GM23338 (cell line): Measurements from ENCODE around the gene PTPRN2. TPM values are rescaled to one million over a fixed set of nuclear protein-coding genes. Genes with fewer than 3 reads are reported as not detected.

Experiments
- ATAC-seq: fragments of 200-7000 bp; cut with Tn5 transposase; 3 replicates; pipeline ENCODE4 v1.9.1; 2020
- DNase-seq: peaks from one replicate; pipeline ENCODE4 v3.0.0-alpha.2; 2015; ENCODE audit warnings: low spot score
- H2AFZ ChIP-seq: fragments of 200-600 bp; sonication (generic); 2 replicates; pipeline ENCODE4 v1.8.0; 2016; ENCODE audit warnings: antibody characterized with exemption, mild to moderate bottlenecking, moderate library complexity
- H3F3A ChIP-seq: fragments of 200-600 bp; sonication (generic); replicated peaks from 2 replicates; pipeline ENCODE4 v1.8.0; 2017; ENCODE audit warnings: antibody characterized with exemption, mixed run types, low read depth
- H3K27ac ChIP-seq: fragments of 200-600 bp; sonication (generic); 2 replicates; pipeline ENCODE4 v1.6.1; 2016; ENCODE audit warnings: low read depth
- H3K27me3 ChIP-seq: fragments of 200-600 bp; sonication (generic); 2 replicates; pipeline ENCODE4 v1.8.0; 2016; ENCODE audit warnings: mild to moderate bottlenecking, mixed run types, moderate library complexity; ENCODE audit not compliant: insufficient read depth
- H3K36me3 ChIP-seq: fragments of 200-600 bp; sonication (generic); 2 replicates; pipeline ENCODE4 v1.8.0; 2016; ENCODE audit warnings: mild to moderate bottlenecking; ENCODE audit not compliant: insufficient read depth
- H3K4me1 ChIP-seq: fragments of 200-600 bp; sonication (generic); 2 replicates; pipeline ENCODE4 v1.8.0; 2016; ENCODE audit warnings: mild to moderate bottlenecking, moderate library complexity; ENCODE audit not compliant: insufficient read depth
- H3K4me2 ChIP-seq: fragments of 200-600 bp; sonication (generic); 2 replicates; pipeline ENCODE4 v1.7.1; 2017; ENCODE audit warnings: mixed run types
- H3K4me3 ChIP-seq: fragments of 200-600 bp; sonication (generic); 2 replicates; pipeline ENCODE4 v1.6.1; 2016; ENCODE audit warnings: mixed run types
- H3K79me2 ChIP-seq: fragments of 200-600 bp; sonication (generic); replicated peaks from 2 replicates; pipeline ENCODE4 v1.8.0; 2017; ENCODE audit warnings: mild to moderate bottlenecking; ENCODE audit not compliant: insufficient read depth
- H3K9me2 ChIP-seq: fragments of 200-600 bp; sonication (generic); 2 replicates; pipeline ENCODE4 v1.8.0; 2017; ENCODE audit not compliant: insufficient read depth
- H4K20me1 ChIP-seq: fragments of 200-600 bp; sonication (generic); replicated peaks from 2 replicates; pipeline ENCODE4 v1.8.0; 2017; ENCODE audit warnings: mild to moderate bottlenecking; ENCODE audit not compliant: insufficient read depth
- H3K27ac Mint-ChIP-seq: 2 replicates; pipeline ENCODE4 v1.8.0; 2020; ENCODE audit warnings: inconsistent platforms, mild to moderate bottlenecking, moderate library complexity, mixed read lengths
- H3K27me3 Mint-ChIP-seq: 3 replicates; pipeline ENCODE4 v1.8.0; 2022; ENCODE audit warnings: low read depth, mild to moderate bottlenecking, moderate library complexity, mixed read lengths, inconsistent platforms; ENCODE audit not compliant: insufficient read depth, poor library complexity
- H3K36me3 Mint-ChIP-seq: 3 replicates; pipeline ENCODE4 v1.8.0; 2021; ENCODE audit warnings: low read depth, mild to moderate bottlenecking, inconsistent platforms, moderate library complexity, mixed read lengths
- H3K4me1 Mint-ChIP-seq: 3 replicates; pipeline ENCODE4 v1.8.0; 2020; ENCODE audit warnings: mild to moderate bottlenecking, inconsistent platforms, mixed read lengths
- H3K4me3 Mint-ChIP-seq: 3 replicates; pipeline ENCODE4 v1.8.0; 2021; ENCODE audit warnings: moderate library complexity, mild to moderate bottlenecking, inconsistent platforms, mixed read lengths
- H3K9me3 Mint-ChIP-seq: 3 replicates; pipeline ENCODE4 v1.8.0; 2020; ENCODE audit warnings: moderate library complexity, mild to moderate bottlenecking, inconsistent platforms, mixed read lengths
- CREB1 ChIP-seq: fragments of 250-450 bp; sonication (Bioruptor Pico); IDR thresholded peaks from 2 replicates; pipeline ENCODE4 v1.5.0; 2020; ENCODE audit warnings: low read depth, mild to moderate bottlenecking, moderate library complexity
- EZH2phosphoT487 ChIP-seq: fragments of 200-600 bp; sonication (generic); IDR thresholded peaks from one replicate; pipeline ENCODE4 v1.8.1; 2018; ENCODE audit warnings: antibody characterized with exemption; ENCODE audit not compliant: unreplicated experiment
- JUNB ChIP-seq: IDR thresholded peaks from one replicate; pipeline ENCODE4 v1.6.1; 2016; ENCODE audit warnings: antibody characterized with exemption; ENCODE audit not compliant: unreplicated experiment
- NANOG ChIP-seq: IDR thresholded peaks from 2 replicates; pipeline ENCODE4 v1.6.1; 2016; ENCODE audit warnings: antibody characterized with exemption, borderline replicate concordance
- POLR2AphosphoS5 ChIP-seq: IDR thresholded peaks from 2 replicates; pipeline ENCODE4 v1.6.1; 2016; ENCODE audit warnings: antibody characterized with exemption, low read depth
- STAT1 ChIP-seq: IDR thresholded peaks from one replicate; pipeline ENCODE4 v1.6.1; 2016; ENCODE audit warnings: antibody characterized with exemption; ENCODE audit not compliant: unreplicated experiment
- ZNF114 ChIP-seq: fragments of 250-450 bp; sonication (Bioruptor Pico); IDR thresholded peaks from 2 replicates; pipeline ENCODE4 v1.5.0; 2020; ENCODE audit warnings: mild to moderate bottlenecking, moderate library complexity
- ZNF331 ChIP-seq: fragments of 250-450 bp; sonication (Bioruptor Pico); IDR thresholded peaks from 2 replicates; pipeline ENCODE4 v1.5.0; 2020; ENCODE audit warnings: low read depth, mild to moderate bottlenecking, moderate library complexity
- polyA plus RNA-seq: library from polyadenylated mRNA; unstranded; fragments of >200 nt; fragmentation: Nextera tagmentation; extraction: Ambion mirVana; gene quantifications from 2 replicates; pipeline ENCODE4 v1.2.1, GENCODE V29; 2016
- total RNA-seq: library from RNA; depleted of rRNA; stranded (reverse); fragments of >200 nt; shearing (Covaris generic); gene quantifications from 2 replicates; pipeline ENCODE4 v1.2.3, GENCODE V29; 2014
- TF ChIP-seq, protein P1 (sequence below), 2 experiments: fragments of 200-600 bp in 1 of 2; sonication (generic) in 1 of 2; conservative IDR thresholded peaks; 2 replicates each; pipeline versions ENCODE4 v1.5.1 to v1.6.1; 2016 to 2017; ENCODE audit warnings: antibody characterized with exemption in 2 of 2, low read depth in 2 of 2, mild to moderate bottlenecking in 2 of 2, moderate library complexity in 1 of 2
- TF ChIP-seq, protein P2 (sequence below): fragments of 250-450 bp; sonication (Bioruptor Pico); IDR thresholded peaks from 2 replicates; pipeline ENCODE4 v1.5.0; 2020; ENCODE audit warnings: mild to moderate bottlenecking, moderate library complexity
- TF ChIP-seq, protein P3 (sequence below): IDR thresholded peaks from 2 replicates; pipeline ENCODE4 v1.6.1; 2016; ENCODE audit warnings: antibody characterized with exemption
- TF ChIP-seq, protein P4 (sequence below): IDR thresholded peaks from one replicate; pipeline ENCODE4 v1.6.1; 2018; ENCODE audit warnings: antibody characterized with exemption; ENCODE audit not compliant: unreplicated experiment

Gene PTPRN2
- total and polyA plus RNA-seq, 2 experiments from 2014 or later, result 0.87 to 4.0 TPM

DNA sequence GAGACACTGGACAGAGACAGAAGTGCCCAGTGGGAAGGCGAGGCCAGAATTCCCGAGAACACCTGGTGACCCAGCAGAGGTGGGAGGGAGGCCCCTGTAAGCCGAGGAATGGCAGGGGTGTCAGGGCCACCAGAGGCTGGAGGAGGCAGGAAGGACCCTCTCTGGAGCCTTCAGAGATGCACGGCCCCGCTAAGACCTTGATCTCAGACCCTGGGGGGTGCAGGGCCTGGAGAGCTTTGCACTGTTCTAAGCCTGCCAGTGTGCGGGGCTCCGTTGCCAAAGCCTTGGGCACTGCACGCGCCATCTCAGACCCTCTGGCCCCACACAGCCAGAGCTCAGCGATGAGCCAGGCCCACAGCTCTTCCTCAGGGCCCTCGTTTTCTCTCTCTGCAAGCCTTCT lies 557.1 kb downstream of the PTPRN2 start:
- H4K20me1 ChIP-seq, result no peaks in the 10 kb centered on the region
- no peaks in the 10 kb centered on the region for H3F3A ChIP-seq
- H3K4me1 ChIP-seq, result no peaks in the 10 kb centered on the region
- DNase-seq (no peak), ATAC-seq (no peak)
- H3K9me2 ChIP-seq, result no peaks in the 10 kb centered on the region
- H3K27me3 ChIP-seq, result no peaks in the 10 kb centered on the region
- H3K4me2 ChIP-seq, result no peak overlapping the region
- no peak overlapping the region for H2AFZ ChIP-seq
- TF ChIP-seq EZH2phosphoT487 (no peak), ZNF331 (CRISPR knock-in tag) (no peak), STAT1 (no peak), NANOG (no peak), JUNB (no peak), CREB1 (no peak), ZNF114 (CRISPR knock-in tag) (no peak), POLR2AphosphoS5 (no peak)
- TF ChIP-seq, protein P1, sequence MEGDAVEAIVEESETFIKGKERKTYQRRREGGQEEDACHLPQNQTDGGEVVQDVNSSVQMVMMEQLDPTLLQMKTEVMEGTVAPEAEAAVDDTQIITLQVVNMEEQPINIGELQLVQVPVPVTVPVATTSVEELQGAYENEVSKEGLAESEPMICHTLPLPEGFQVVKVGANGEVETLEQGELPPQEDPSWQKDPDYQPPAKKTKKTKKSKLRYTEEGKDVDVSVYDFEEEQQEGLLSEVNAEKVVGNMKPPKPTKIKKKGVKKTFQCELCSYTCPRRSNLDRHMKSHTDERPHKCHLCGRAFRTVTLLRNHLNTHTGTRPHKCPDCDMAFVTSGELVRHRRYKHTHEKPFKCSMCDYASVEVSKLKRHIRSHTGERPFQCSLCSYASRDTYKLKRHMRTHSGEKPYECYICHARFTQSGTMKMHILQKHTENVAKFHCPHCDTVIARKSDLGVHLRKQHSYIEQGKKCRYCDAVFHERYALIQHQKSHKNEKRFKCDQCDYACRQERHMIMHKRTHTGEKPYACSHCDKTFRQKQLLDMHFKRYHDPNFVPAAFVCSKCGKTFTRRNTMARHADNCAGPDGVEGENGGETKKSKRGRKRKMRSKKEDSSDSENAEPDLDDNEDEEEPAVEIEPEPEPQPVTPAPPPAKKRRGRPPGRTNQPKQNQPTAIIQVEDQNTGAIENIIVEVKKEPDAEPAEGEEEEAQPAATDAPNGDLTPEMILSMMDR (conservative IDR thresholded peaks at IDR 0.05; ENCODE audit: low read depth in 2 of 2), result no peak
- TF ChIP-seq, protein P2, sequence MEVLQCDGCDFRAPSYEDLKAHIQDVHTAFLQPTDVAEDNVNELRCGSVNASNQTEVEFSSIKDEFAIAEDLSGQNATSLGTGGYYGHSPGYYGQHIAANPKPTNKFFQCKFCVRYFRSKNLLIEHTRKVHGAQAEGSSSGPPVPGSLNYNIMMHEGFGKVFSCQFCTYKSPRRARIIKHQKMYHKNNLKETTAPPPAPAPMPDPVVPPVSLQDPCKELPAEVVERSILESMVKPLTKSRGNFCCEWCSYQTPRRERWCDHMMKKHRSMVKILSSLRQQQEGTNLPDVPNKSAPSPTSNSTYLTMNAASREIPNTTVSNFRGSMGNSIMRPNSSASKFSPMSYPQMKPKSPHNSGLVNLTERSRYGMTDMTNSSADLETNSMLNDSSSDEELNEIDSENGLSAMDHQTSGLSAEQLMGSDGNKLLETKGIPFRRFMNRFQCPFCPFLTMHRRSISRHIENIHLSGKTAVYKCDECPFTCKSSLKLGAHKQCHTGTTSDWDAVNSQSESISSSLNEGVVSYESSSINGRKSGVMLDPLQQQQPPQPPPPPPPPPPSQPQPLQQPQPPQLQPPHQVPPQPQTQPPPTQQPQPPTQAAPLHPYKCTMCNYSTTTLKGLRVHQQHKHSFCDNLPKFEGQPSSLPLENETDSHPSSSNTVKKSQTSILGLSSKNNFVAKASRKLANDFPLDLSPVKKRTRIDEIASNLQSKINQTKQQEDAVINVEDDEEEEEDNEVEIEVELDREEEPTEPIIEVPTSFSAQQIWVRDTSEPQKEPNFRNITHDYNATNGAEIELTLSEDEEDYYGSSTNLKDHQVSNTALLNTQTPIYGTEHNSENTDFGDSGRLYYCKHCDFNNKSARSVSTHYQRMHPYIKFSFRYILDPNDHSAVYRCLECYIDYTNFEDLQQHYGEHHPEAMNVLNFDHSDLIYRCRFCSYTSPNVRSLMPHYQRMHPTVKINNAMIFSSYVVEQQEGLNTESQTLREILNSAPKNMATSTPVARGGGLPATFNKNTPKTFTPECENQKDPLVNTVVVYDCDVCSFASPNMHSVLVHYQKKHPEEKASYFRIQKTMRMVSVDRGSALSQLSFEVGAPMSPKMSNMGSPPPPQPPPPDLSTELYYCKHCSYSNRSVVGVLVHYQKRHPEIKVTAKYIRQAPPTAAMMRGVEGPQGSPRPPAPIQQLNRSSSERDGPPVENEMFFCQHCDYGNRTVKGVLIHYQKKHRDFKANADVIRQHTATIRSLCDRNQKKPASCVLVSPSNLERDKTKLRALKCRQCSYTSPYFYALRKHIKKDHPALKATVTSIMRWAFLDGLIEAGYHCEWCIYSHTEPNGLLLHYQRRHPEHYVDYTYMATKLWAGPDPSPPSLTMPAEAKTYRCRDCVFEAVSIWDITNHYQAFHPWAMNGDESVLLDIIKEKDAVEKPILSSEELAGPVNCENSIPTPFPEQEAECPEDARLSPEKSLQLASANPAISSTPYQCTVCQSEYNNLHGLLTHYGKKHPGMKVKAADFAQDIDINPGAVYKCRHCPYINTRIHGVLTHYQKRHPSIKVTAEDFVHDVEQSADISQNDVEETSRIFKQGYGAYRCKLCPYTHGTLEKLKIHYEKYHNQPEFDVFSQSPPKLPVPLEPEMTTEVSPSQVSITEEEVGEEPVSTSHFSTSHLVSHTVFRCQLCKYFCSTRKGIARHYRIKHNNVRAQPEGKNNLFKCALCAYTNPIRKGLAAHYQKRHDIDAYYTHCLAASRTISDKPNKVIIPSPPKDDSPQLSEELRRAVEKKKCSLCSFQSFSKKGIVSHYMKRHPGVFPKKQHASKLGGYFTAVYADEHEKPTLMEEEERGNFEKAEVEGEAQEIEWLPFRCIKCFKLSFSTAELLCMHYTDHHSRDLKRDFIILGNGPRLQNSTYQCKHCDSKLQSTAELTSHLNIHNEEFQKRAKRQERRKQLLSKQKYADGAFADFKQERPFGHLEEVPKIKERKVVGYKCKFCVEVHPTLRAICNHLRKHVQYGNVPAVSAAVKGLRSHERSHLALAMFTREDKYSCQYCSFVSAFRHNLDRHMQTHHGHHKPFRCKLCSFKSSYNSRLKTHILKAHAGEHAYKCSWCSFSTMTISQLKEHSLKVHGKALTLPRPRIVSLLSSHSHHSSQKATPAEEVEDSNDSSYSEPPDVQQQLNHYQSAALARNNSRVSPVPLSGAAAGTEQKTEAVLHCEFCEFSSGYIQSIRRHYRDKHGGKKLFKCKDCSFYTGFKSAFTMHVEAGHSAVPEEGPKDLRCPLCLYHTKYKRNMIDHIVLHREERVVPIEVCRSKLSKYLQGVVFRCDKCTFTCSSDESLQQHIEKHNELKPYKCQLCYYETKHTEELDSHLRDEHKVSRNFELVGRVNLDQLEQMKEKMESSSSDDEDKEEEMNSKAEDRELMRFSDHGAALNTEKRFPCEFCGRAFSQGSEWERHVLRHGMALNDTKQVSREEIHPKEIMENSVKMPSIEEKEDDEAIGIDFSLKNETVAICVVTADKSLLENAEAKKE, result no peak
- TF ChIP-seq, protein P3, sequence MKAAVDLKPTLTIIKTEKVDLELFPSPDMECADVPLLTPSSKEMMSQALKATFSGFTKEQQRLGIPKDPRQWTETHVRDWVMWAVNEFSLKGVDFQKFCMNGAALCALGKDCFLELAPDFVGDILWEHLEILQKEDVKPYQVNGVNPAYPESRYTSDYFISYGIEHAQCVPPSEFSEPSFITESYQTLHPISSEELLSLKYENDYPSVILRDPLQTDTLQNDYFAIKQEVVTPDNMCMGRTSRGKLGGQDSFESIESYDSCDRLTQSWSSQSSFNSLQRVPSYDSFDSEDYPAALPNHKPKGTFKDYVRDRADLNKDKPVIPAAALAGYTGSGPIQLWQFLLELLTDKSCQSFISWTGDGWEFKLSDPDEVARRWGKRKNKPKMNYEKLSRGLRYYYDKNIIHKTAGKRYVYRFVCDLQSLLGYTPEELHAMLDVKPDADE, result no peak
- TF ChIP-seq, protein P4, sequence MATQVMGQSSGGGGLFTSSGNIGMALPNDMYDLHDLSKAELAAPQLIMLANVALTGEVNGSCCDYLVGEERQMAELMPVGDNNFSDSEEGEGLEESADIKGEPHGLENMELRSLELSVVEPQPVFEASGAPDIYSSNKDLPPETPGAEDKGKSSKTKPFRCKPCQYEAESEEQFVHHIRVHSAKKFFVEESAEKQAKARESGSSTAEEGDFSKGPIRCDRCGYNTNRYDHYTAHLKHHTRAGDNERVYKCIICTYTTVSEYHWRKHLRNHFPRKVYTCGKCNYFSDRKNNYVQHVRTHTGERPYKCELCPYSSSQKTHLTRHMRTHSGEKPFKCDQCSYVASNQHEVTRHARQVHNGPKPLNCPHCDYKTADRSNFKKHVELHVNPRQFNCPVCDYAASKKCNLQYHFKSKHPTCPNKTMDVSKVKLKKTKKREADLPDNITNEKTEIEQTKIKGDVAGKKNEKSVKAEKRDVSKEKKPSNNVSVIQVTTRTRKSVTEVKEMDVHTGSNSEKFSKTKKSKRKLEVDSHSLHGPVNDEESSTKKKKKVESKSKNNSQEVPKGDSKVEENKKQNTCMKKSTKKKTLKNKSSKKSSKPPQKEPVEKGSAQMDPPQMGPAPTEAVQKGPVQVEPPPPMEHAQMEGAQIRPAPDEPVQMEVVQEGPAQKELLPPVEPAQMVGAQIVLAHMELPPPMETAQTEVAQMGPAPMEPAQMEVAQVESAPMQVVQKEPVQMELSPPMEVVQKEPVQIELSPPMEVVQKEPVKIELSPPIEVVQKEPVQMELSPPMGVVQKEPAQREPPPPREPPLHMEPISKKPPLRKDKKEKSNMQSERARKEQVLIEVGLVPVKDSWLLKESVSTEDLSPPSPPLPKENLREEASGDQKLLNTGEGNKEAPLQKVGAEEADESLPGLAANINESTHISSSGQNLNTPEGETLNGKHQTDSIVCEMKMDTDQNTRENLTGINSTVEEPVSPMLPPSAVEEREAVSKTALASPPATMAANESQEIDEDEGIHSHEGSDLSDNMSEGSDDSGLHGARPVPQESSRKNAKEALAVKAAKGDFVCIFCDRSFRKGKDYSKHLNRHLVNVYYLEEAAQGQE, result no peak
- Mint-ChIP-seq H3K4me3 (no peak overlapping the region), H3K27ac (no peak overlapping the region), H3K9me3 (peaks cover 93% of the 10 kb centered on the region), H3K4me1 (no peaks in the 10 kb centered on the region), H3K36me3 (peaks cover 64% of the 10 kb centered on the region), H3K27me3 (peaks cover 5% of the 10 kb centered on the region)
- H3K27ac ChIP-seq, result no peak overlapping the region
- no peak overlapping the region for H3K4me3 ChIP-seq
- no peaks in the 10 kb centered on the region for H3K79me2 ChIP-seq
- no peaks in the 10 kb centered on the region for H3K36me3 ChIP-seq
